ENCODE measurements around the gene GM2A. TPM values are rescaled to one million over a fixed set of nuclear protein-coding genes. Genes with fewer than 3 reads are reported as not detected.

Gene GM2A
- total and polyA plus RNA-seq, 2 of the 13 experiments (the other 11 are each of a cell fraction or from before 2014, with no cell fraction given) = 14.6 to 29.6 TPM

DNA sequence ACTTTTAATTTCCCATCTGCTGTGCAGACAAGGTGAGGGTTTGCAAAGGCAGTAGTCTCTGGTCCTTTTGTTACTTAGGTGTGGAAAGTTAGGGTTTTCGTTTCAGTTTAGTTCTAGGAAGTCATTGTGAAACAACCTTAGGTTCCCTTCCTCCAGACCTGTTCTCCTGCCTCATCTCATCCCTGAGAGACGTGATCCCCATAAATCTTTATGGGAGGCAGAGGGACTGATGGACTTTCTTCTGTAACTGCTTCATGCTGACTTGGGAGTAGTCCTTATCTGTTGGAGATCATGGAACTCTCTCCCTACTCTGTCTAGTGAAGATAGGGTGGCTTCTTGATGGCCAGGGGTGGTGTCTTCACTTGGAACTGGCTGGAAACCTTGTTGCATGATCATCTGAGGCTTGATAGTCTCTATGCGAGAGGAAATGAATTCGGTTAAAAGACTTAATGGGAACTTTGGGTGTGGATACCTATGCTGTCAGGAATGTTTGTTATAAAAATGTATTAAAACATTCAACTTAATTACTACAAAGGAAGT, 7.2 kb upstream of the GM2A start:
- no peak overlapping the region for H3K4me3 ChIP-seq (replicated peaks in 1 of 3; ENCODE audit: insufficient read depth in 1 of 3, low read depth in 2 of 3, low read length in 3 of 3)
- 72% methylated on average over 4 of the region's 4 CpGs for WGBS (ENCODE audit: low lambda C conversion rate)

DNA sequence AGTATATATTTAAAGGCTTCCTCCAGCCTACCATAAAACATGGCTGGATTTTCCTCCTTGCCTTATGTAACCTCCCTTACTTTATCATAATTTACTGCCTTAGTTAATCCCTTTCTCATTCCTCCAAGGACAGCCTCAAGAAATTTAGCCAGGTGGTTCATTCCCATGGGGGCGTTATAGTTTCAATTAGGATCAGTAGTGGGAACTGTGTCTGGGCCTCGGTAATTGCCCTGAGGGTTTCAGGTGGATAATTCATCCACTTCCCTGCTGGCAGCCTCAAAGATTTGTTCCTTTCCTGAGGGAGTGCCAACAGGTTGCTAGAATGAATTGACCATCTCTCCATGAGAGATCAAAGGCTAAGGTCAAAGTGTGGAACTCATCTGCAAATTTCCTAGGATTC, 4.3 kb upstream of the GM2A start:
- Histone ChIP-seq H3K4me3 (replicated peaks in 1 of 3; ENCODE audit: insufficient read depth in 1 of 3, low read depth in 2 of 3, low read length in 3 of 3) (no peak overlapping the region), H3K36me3 (replicated peaks in 1 of 2; ENCODE audit: control insufficient read depth in 1 of 2, insufficient read depth in 2 of 2, low read length in 2 of 2) (no peaks in the 10 kb centered on the region), H3K27ac (ENCODE audit: extremely low read length, insufficient read depth, low read length) (no peak overlapping the region), H3K9ac (ENCODE audit: insufficient read depth, low read depth, low read length) (no peak overlapping the region), H2AFZ (ENCODE audit: low read length) (no peak overlapping the region), H3K9me3 (ENCODE audit: low read length) (no peaks in the 10 kb centered on the region), H3K4me2 (ENCODE audit: low read depth, low read length) (peak overlapping the region; percentile 97; the same call in 1 of the 2 replicates), H3K79me2 (ENCODE audit: insufficient read depth, low read length) (peaks cover 18% of the 10 kb centered on the region), H3K4me1 (ENCODE audit: insufficient read depth, low read length) (peaks cover 18% of the 10 kb centered on the region), H3K27me3 (ENCODE audit: control insufficient read depth in 1 of 2, insufficient read depth in 2 of 2, low read length in 2 of 2) (no peaks in the 10 kb centered on the region; a peak in 2 of 5 replicates), H4K20me1 (ENCODE audit: insufficient read depth, low read length) (no peaks in the 10 kb centered on the region)
- no peak for ATAC-seq
- no TSS peak for BruUV-seq (replicated peaks)
- no peak for FAIRE-seq
- CTCF ChIA-PET (ENCODE audit: low intra/inter-chr PET ratio, low total read pairs) = no interaction called here
- POLR2A ChIA-PET = no interaction called here
- in situ Hi-C loops (cut with HindIII; ENCODE audit: extremely low pct_ligation_motif_present, low pct_unique_long_range_greater_than_20kb) = loop anchor here (10.0 kb wide), 1 partner anchor 204 kb away; no protein-coding TSS in a partner anchor
- intact Hi-C loops (cut with micrococcal nuclease; ENCODE audit: unreplicated experiment) = no loop called here
- DNase-seq (ENCODE audit: low spot score) = no peak
- WGBS (ENCODE audit: low lambda C conversion rate) = 67% methylated on average over 2 of the region's 2 CpGs
- TF ChIP-seq SP1 (IDR thresholded peaks at IDR 0.05) = no peak
- no peak for TF ChIP-seq SP1 (CRISPR knock-in tag; IDR thresholded peaks at IDR 0.05)
- TF ChIP-seq ZNF260 (CRISPR knock-in tag; IDR thresholded peaks at IDR 0.05; ENCODE audit: borderline replicate concordance, low read depth) = no peak
- TF ChIP-seq ZNF317 (CRISPR knock-in tag; IDR thresholded peaks at IDR 0.05) = no peak
- 0 out of 2 replicates have a peak, but pooled peaks have one; percentile 34 for TF ChIP-seq POLR2AphosphoS5 (IDR thresholded peaks at IDR 0.05; ENCODE audit: low read depth, low read length)
- TF ChIP-seq, protein P1, sequence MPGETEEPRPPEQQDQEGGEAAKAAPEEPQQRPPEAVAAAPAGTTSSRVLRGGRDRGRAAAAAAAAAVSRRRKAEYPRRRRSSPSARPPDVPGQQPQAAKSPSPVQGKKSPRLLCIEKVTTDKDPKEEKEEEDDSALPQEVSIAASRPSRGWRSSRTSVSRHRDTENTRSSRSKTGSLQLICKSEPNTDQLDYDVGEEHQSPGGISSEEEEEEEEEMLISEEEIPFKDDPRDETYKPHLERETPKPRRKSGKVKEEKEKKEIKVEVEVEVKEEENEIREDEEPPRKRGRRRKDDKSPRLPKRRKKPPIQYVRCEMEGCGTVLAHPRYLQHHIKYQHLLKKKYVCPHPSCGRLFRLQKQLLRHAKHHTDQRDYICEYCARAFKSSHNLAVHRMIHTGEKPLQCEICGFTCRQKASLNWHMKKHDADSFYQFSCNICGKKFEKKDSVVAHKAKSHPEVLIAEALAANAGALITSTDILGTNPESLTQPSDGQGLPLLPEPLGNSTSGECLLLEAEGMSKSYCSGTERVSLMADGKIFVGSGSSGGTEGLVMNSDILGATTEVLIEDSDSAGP (CRISPR knock-in tag; IDR thresholded peaks at IDR 0.05; ENCODE audit: borderline replicate concordance) = no peak
- no peak for TF ChIP-seq ZNF839 (CRISPR knock-in tag; IDR thresholded peaks at IDR 0.05; ENCODE audit: borderline replicate concordance)

More for the DNA sequence above, 7.2 kb upstream of the GM2A start:
- no peaks in the 10 kb centered on the region for H3K36me3 ChIP-seq (replicated peaks in 1 of 2; ENCODE audit: control insufficient read depth in 1 of 2, insufficient read depth in 2 of 2, low read length in 2 of 2)
- H3K27me3 ChIP-seq (ENCODE audit: control insufficient read depth in 1 of 2, insufficient read depth in 2 of 2, low read length in 2 of 2) = peaks cover 0 to 2% of the 10 kb centered on the region in 2 experiments; a peak in 1 of 5 replicates
- TF ChIP-seq RNF2 (conservative IDR thresholded peaks at IDR 0.05; ENCODE audit: low read depth) = no peak
- TF ChIP-seq, protein P2, sequence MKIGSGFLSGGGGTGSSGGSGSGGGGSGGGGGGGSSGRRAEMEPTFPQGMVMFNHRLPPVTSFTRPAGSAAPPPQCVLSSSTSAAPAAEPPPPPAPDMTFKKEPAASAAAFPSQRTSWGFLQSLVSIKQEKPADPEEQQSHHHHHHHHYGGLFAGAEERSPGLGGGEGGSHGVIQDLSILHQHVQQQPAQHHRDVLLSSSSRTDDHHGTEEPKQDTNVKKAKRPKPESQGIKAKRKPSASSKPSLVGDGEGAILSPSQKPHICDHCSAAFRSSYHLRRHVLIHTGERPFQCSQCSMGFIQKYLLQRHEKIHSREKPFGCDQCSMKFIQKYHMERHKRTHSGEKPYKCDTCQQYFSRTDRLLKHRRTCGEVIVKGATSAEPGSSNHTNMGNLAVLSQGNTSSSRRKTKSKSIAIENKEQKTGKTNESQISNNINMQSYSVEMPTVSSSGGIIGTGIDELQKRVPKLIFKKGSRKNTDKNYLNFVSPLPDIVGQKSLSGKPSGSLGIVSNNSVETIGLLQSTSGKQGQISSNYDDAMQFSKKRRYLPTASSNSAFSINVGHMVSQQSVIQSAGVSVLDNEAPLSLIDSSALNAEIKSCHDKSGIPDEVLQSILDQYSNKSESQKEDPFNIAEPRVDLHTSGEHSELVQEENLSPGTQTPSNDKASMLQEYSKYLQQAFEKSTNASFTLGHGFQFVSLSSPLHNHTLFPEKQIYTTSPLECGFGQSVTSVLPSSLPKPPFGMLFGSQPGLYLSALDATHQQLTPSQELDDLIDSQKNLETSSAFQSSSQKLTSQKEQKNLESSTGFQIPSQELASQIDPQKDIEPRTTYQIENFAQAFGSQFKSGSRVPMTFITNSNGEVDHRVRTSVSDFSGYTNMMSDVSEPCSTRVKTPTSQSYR (CRISPR knock-in tag; IDR thresholded peaks at IDR 0.05; ENCODE audit: borderline replicate concordance) = no peak
- TF ChIP-seq SMC3 (IDR thresholded peaks at IDR 0.05; ENCODE audit: low read length) = no peak
- TF ChIP-seq RBAK (CRISPR knock-in tag; IDR thresholded peaks at IDR 0.05) = no peak
- no peak for TF ChIP-seq ELF1 (CRISPR knock-in tag; IDR thresholded peaks at IDR 0.05)
- no peaks in the 10 kb centered on the region for H3K9me3 ChIP-seq (ENCODE audit: low read length)
- no peaks in the 10 kb centered on the region for H4K20me1 ChIP-seq (ENCODE audit: insufficient read depth, low read length)
- H3K27ac ChIP-seq (ENCODE audit: extremely low read length, insufficient read depth, low read length) = no peak overlapping the region
- no TSS peak for BruUV-seq (replicated peaks)
- peaks cover 18% of the 10 kb centered on the region for H3K4me1 ChIP-seq (ENCODE audit: insufficient read depth, low read length)
- ATAC-seq (no peak), DNase-seq (ENCODE audit: low spot score) (no peak), FAIRE-seq (no peak)
- intact Hi-C loops (cut with micrococcal nuclease; ENCODE audit: unreplicated experiment) = no loop called here
- H2AFZ ChIP-seq (ENCODE audit: low read length) = no peak overlapping the region
- peaks cover 12% of the 10 kb centered on the region for H3K79me2 ChIP-seq (ENCODE audit: insufficient read depth, low read length)
- in situ Hi-C loops (cut with HindIII; ENCODE audit: extremely low pct_ligation_motif_present, low pct_unique_long_range_greater_than_20kb) = loop anchor here (10.0 kb wide), 1 partner anchor 201 kb away; no protein-coding TSS in a partner anchor
- no peak overlapping the region for H3K9ac ChIP-seq (ENCODE audit: insufficient read depth, low read depth, low read length)
- CTCF ChIA-PET (ENCODE audit: low intra/inter-chr PET ratio, low total read pairs) = no interaction called here
- H3K4me2 ChIP-seq (ENCODE audit: low read depth, low read length) = no peak overlapping the region
- POLR2A ChIA-PET = no interaction called here
